Hepatocyte (in vitro differentiated cells): ENCODE data around the gene GCA.

Experiments
- EZH2 ChIP-seq: fragments of 200-600 bp; sonication (generic); IDR thresholded peaks from 2 replicates; pipeline ENCODE4 v1.6.1; 2016; ENCODE audit warnings: antibody characterized with exemption, mild to moderate bottlenecking, borderline replicate concordance
- TF ChIP-seq, protein P1 (sequence below): fragments of 200-600 bp; sonication (generic); IDR thresholded peaks from 2 replicates; pipeline ENCODE4 v1.5.1; 2016; ENCODE audit warnings: antibody characterized with exemption, mild to moderate bottlenecking; ENCODE audit not compliant: poor library complexity

DNA sequence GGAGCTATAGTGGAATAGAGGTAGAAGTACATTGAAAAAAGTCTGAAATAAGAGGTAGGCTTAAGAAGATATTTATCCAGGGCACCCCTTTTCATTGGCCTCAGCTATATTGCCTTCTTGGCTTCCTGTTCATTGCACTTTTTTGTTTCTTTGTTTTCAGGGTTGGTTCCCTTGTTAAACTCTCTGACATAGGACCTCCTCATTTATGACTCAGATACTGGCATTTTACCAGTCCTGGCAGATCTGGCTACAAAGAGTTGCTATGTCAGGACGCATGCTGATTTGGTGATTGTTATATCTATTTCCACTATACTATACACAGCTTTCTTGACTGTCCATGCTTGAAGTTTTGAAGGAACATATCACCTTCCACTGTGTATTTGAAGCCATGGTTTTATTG, 60.0 kb downstream of the GCA start:
- TF ChIP-seq, protein P1, sequence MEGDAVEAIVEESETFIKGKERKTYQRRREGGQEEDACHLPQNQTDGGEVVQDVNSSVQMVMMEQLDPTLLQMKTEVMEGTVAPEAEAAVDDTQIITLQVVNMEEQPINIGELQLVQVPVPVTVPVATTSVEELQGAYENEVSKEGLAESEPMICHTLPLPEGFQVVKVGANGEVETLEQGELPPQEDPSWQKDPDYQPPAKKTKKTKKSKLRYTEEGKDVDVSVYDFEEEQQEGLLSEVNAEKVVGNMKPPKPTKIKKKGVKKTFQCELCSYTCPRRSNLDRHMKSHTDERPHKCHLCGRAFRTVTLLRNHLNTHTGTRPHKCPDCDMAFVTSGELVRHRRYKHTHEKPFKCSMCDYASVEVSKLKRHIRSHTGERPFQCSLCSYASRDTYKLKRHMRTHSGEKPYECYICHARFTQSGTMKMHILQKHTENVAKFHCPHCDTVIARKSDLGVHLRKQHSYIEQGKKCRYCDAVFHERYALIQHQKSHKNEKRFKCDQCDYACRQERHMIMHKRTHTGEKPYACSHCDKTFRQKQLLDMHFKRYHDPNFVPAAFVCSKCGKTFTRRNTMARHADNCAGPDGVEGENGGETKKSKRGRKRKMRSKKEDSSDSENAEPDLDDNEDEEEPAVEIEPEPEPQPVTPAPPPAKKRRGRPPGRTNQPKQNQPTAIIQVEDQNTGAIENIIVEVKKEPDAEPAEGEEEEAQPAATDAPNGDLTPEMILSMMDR = no peak
- TF ChIP-seq EZH2 = no peak
